SKM-1 treated with dmso at 0.1 percent for 144 hours (cell line): ENCODE results near the gene ALDH4A1.
"Not testable (repeated sequence)": the region's sequence is repeated elsewhere in the genome, so short reads cannot be mapped to it uniquely, and the experiment has no call there.

Experiments
- DNase-seq: peaks from one replicate; lab custom pipeline; 2025; ENCODE audit not compliant: unreplicated experiment; lab: John Stamatoyannopoulos, UW

Gene ALDH4A1

DNA sequence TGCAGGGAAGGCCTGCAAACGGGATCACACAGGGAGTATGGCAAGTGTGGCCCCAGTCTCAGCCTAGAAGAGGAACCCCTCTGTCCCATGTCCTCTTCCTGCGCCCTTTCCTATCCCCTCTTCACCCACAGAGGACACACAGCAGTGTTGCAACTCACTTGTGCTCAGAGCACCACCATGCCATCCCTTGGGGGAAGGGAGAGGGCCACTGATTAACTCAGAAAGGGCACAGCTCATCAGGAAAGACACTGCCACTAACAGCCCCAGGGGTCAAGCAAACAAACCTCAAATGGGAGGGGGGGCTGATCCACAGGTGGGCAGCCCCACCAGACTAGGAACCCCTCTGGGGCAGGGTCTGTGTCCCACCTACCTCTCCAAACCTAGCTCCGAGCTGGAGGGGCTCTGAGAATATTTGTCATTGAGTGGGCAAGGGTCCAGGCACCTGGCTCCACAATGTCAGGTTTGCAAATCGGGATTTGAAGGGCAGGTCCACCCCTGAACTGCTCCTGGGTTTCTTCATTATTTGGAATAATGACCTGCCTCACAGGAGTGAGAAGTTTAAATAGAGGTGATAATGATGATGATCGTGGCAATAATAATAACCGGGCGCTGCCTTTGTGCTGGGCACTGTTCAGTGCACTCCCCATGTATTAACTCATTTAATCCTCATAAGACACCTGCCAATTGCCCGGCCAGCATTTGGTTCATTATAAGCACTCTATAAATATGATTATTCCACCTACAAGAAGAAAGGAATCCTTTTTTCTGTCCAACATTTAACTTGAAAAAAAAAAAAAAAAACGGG, 1.0 kb downstream of the ALDH4A1 start:
- no peak for DNase-seq

- DNase-seq = no peak
These were observed 2.0 kb downstream of the ALDH4A1 start for GRCh38 chr1:18900303-18900841.

- DNase-seq = no peak
These were observed 2.8 kb downstream of the ALDH4A1 start for GRCh38 chr1:18899363-18900049.

DNA sequence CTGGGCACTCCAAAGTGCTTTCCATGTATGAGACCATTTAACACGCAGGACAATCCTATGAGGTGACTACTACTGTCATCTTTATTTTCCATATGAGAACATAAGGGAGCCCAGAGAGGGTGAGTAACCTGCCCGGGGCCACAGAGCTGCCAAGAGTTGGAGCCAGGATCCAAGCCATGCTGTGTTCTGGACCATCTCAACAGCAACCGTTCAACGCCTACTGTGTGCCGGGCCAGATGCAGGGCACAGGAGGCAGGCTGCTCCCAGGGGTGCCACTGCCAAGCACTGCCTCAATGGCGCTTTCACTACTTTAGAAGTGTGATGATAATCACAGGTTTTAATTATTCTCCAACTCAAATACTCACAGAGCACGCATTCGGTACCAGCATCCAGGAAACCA, 3.8 kb downstream of the ALDH4A1 start:
- no peak for DNase-seq

GRCh38 chr1:18895317-18895716, 7.0 kb downstream of the ALDH4A1 start:
- DNase-seq = no peak

GRCh38 chr1:18893120-18893519, 9.2 kb downstream of the ALDH4A1 start:
- DNase-seq = no peak

- not testable (repeated sequence) for DNase-seq
These were observed 10.5 kb downstream of the ALDH4A1 start for GRCh38 chr1:18891858-18892257.

- DNase-seq = no peak
These were observed 11.0 kb downstream of the ALDH4A1 start for GRCh38 chr1:18891426-18891780.

DNA sequence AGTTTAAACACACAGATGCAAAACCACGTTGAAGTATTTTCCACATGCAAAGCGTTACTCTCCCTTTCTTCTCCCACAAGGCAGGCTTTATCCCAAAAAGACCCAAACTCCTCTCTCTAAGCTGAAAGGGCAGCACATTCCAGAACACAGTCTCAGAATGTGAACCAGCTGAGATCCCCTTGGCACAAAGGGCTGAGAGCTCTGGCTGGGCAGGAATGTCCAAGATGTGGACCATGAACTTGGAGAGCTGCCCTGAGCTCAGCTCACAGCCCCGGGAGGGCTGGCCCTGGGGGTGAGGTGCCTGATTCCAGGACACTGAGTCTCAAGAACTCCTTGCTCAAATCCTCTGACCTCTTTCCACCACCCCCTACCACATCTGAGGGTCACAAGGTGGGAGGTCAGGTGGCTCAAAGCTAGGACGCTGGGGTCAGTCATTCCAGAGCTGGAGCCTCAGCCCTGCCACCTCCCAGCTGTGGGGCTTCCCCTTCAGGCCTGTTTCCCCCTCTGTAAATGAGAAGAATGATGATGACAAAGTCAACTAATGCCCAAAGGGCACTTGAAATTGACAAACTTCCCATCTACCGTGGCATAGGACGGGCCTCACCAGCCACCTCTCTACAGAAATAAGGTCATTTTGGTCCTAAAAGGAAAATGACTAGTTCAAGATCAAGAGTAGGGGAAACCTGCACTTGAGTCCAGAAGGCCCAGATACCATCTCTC, 11.5 kb downstream of the ALDH4A1 start:
- no peak for DNase-seq

GRCh38 chr1:18886003-18886335, 16.4 kb downstream of the ALDH4A1 start:
- no peak for DNase-seq

DNA sequence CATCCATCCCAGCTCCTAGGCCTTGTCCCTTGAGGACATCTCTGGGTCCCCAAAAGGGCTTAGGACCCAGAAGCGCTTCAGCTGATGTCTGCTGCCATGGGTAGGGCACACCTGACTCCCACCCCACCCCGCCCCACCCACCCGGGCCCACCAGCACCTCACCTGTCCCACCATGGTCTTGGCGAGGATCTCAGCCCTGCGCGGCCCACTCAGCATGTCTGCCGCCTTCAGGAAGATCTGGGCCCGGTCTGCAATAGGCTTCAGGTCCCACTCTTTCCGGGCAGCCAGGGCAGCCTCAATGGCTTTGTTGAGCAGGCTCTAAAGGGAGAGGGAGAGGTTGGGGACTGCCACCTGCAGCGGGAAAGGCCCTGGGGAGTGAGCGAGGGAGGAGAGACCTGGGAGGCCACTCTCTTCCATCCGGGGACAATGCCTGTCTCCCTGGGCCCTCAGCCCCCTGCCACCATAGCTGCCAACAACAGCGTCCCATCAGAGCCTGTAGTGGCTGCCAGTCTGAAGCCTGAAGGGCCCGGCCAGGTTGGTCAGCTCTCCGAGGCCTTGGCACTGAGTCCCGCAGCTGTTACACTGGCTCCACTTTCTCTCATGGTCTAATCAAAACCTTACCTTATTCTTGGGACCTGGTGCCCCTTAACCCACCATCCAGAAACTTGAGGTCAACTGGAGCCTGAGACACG, 16.9 kb downstream of the ALDH4A1 start:
- DNase-seq = no peak

DNA sequence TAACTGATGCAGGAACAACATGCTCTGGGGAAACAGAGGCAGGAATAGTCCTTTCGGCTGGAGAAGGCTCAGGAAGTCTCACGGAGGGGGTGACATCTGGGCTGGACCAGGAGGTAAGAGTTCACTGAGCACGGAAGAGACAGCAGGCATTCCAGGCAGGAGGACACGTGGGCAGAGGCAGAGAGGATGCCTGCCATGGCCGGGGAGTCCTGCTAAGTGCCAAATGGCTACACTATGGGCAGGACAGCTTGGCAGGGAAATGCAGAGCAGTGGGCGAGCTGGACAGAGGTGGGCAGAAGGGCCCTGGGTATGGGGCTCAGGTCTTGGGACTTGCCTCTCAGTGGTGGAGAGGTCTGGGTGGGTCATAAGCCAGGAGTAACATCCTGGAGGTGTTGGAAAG, 17.6 kb downstream of the ALDH4A1 start:
- DNase-seq = no peak

DNA sequence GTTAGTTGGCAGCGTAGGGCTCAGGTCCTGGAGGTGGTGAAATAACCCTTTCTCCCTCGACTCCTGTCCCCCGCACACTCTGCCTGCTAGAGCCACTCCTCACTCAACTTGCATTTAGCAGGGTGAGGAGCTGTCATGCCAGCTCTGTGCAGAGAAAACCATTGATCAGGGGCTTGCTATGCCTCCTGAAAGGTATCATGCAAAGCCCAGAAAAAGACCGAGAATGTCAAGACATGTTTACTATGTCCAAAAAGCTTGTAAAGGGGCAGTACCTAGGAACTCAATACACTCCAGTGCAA, 18.0 kb downstream of the ALDH4A1 start:
- no peak for DNase-seq

- DNase-seq = peak; percentile 15
These were observed 18.5 kb downstream of the ALDH4A1 start for GRCh38 chr1:18883636-18884418.

GRCh38 chr1:18883079-18883478, 19.3 kb downstream of the ALDH4A1 start:
- DNase-seq = no peak

- no peak for DNase-seq
These were observed 19.9 kb downstream of the ALDH4A1 start for GRCh38 chr1:18882486-18882885.

DNA sequence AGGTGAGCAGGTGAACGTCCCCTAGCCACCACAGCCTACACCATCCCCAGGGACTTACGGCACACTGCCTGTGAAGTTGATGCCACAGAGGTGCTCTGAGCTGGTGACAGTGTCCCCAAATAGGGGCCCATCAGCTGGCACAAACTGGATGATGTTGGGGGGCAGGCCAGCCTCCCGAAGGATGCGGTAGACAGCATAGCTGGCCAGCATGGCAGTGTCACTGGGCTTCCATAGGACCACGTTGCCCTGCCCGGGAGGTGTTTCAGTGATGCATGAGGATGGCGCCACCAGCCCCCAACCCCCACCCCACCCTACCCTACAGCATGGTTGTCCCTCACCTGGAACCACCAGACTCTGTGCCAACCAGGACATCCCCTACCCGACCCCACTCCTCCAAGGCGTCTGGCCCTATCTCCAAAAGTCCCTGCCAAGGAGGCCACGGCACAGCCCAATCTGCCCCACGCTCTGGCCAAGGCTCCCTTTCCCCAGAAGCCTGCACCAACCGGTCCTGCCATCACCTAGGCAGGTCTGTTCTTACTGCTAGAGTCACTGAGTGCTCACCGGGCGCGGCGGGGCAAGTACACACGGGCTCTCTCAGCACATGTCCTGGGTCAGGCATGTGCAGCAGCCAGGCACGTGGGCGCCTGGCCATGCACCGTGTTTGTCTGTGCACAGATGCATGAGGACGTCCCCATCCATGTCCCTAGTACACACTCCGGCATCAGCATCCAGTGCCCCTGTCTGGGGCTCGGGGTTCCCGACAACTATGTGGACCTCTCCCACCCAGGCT, 20.5 kb downstream of the ALDH4A1 start:
- no peak for DNase-seq

GRCh38 chr1:18881164-18881563, 21.2 kb downstream of the ALDH4A1 start:
- DNase-seq = no peak

DNA sequence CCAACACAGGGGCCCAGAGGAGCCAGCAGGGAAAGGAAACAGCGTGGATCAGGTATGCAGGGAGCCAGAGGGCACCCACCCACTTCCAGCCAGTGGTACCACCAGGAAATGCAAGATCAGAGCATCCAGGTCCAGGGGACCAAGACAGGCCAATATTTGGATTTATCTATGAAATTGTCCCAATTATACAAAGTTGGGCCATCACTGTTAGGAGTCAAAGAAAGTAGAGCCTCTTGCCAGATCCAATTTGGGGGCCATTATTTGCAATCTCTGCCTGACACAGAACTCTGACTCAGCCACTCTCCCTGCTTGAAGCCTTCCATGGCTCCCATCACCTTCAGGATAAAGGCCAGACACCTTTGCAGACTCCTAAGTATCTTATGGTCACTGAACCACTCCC, 21.8 kb downstream of the ALDH4A1 start:
- DNase-seq = no peak

- no peak for DNase-seq
These were observed 22.5 kb downstream of the ALDH4A1 start for GRCh38 chr1:18879791-18880309.
